ENCODE data around the gene SAMD3.

SAMD3 gene

DNA sequence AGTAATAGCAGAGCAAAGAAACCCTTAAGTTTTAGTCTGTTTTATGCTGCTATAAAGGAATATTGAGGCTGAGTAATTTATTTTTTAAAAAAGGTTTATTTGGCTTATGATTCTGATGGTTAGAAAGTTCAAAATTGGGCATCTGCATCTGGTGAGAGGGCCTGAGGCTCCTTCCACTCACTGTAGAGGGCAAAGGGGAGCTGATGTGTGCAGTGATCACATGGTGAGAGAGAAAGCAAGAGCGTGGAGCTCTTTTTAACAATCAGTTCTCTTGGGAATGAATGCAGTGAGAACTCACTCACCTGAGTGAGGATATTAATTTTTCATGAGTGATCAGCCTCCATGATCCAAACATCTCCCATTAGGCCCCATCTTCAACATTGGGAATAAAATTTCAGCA, 36.4 kb upstream of the SAMD3 start:
- no peak overlapping the region for H3K4me3 ChIP-seq (ENCODE audit: low read depth, low read length)
- TF ChIP-seq, protein P1, sequence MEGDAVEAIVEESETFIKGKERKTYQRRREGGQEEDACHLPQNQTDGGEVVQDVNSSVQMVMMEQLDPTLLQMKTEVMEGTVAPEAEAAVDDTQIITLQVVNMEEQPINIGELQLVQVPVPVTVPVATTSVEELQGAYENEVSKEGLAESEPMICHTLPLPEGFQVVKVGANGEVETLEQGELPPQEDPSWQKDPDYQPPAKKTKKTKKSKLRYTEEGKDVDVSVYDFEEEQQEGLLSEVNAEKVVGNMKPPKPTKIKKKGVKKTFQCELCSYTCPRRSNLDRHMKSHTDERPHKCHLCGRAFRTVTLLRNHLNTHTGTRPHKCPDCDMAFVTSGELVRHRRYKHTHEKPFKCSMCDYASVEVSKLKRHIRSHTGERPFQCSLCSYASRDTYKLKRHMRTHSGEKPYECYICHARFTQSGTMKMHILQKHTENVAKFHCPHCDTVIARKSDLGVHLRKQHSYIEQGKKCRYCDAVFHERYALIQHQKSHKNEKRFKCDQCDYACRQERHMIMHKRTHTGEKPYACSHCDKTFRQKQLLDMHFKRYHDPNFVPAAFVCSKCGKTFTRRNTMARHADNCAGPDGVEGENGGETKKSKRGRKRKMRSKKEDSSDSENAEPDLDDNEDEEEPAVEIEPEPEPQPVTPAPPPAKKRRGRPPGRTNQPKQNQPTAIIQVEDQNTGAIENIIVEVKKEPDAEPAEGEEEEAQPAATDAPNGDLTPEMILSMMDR (IDR thresholded peaks at IDR 0.05; ENCODE audit: low read depth, low read length): no peak
- no peak for DNase-seq (ENCODE audit: low read depth, low spot score)
- in situ Hi-C loops (cut with HindIII; ENCODE audit: low sequenced_read_pairs): no loop called here

DNA sequence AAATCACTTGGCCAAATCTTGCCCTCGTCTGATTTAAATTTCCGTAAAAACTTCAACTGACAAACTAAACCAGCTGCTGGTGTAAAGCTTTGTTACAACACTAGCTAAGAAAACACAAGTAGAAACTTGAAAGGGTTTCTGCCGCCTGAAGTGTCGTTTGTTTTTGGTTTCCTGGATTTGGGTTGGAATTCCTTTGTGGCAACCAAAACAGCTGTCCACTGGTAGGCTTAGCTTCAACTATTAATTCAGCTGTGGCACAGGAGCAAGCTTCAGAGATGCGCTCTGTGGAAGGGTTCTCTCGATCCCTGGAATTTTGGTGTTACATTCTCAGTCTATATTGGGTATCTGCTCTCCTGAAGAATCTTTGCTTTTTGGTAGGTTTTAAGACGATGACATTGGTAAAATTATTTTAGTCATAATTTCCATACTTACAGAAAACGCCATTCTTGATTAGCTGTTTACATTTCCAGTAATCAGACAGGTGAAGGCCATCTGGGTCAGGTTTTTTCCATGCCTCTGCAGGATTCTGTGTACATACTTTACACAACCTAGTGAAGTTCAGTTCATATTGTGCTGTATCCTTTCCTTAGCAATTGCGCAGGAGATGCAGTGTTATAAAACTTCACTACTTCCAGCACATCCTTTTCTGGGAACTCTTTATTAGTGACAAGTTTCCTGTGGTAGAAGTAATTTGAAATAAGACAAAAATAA, 29.9 kb upstream of the SAMD3 start:
- no peak overlapping the region for H3K4me3 ChIP-seq (ENCODE audit: low read depth, low read length)
- in situ Hi-C loops (cut with HindIII; ENCODE audit: low sequenced_read_pairs): no loop called here
- DNase-seq (ENCODE audit: low read depth, low spot score): peak; percentile 5
- TF ChIP-seq, protein P1 (IDR thresholded peaks at IDR 0.05; ENCODE audit: low read depth, low read length): no peak

DNA sequence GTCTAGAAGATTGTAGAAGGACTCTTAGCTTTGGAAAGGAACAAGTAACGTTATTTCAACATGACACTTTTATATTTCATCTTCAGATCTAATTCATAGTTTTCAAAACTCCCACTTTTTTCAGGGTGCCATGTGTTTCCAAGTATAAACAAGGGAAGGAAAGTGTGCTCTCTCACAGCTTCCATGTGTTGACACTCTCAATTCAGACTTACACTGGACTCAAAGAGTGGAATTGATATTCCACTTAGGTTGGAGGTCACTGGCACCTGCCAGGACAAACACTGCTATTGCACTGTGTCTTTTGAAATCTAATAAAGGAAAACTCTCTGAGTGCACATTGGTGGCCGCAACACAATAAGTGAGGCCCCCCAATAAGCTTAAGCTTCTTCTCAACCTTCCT, 22.5 kb upstream of the SAMD3 start:
- TF ChIP-seq, protein P1 (IDR thresholded peaks at IDR 0.05; ENCODE audit: low read depth, low read length): no peak
- in situ Hi-C loops (cut with HindIII; ENCODE audit: low sequenced_read_pairs): no loop called here
- H3K4me3 ChIP-seq (ENCODE audit: low read depth, low read length): no peak overlapping the region
- DNase-seq (ENCODE audit: low read depth, low spot score): no peak

DNA sequence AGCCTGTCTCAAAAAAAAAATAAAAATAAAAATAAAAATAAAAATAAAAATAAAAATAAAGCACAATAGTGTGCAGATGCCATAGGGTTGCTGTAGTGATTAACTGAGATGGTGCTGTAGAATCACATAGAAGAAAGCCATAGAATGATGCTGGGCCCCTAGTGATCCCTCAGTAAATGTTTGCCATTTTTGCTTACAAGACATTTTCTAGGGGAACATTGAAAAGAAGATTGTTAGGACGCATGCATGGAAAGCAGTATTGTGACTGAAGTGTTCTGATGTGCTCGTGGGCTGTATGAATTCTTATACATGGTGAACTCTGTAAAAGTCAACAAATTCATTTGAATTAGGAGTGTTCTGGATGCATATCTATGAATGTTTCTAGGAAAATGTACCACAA, 22.0 kb upstream of the SAMD3 start:
- in situ Hi-C loops (cut with HindIII; ENCODE audit: low sequenced_read_pairs): no loop called here
- TF ChIP-seq, protein P1 (IDR thresholded peaks at IDR 0.05; ENCODE audit: low read depth, low read length): no peak
- H3K4me3 ChIP-seq (ENCODE audit: low read depth, low read length): no peak overlapping the region

DNA sequence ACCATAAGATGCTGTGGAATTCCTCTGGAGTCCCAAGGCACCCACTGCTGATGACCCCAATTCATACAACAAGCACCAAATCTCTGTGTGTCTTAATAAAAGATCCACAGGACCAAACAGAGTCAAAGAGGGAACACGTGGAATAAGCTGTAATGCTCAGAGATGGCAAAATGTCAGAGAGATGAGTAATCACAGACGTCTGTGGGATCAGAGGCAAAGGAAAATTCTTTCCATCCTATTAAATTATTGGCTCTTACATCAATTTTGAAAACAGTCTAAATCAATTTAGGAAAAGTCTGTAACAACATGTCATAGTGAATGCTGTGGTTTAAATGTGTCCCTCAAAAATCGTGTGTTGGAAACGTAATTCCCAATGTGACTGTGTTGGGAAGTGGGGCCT, 17.5 kb upstream of the SAMD3 start:
- peak; percentile 69 for DNase-seq (ENCODE audit: low read depth, low spot score)
- in situ Hi-C loops (cut with HindIII; ENCODE audit: low sequenced_read_pairs): no loop called here
- TF ChIP-seq, protein P1 (IDR thresholded peaks at IDR 0.05; ENCODE audit: low read depth, low read length): no peak
- no peak overlapping the region for H3K4me3 ChIP-seq (ENCODE audit: low read depth, low read length)

More for the DNA sequence above, 22.0 kb upstream of the SAMD3 start:
- no peak for DNase-seq (ENCODE audit: low read depth, low spot score)

DNA sequence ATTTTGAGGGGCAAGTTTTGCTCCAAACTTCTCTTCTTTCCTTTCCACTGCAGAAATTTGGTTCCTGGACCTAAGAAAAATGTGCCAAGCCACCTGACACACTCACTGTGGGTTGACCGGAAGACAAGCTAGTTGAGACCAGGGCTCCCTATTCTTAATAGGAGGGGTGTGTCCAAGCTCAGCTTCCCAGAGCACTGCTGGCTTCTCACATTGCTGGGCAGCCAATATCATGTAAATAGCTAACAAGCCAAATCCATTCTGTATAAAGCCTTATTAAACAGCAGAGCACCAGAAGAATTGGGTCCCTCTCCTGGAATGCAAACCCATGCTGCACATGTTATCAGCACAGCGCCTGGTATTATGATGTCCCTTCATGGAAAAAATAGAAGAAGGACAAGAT, 17.0 kb upstream of the SAMD3 start:
- TF ChIP-seq, protein P1 (IDR thresholded peaks at IDR 0.05; ENCODE audit: low read depth, low read length): no peak
- DNase-seq (ENCODE audit: low read depth, low spot score): peak; percentile 10
- in situ Hi-C loops (cut with HindIII; ENCODE audit: low sequenced_read_pairs): no loop called here
- H3K4me3 ChIP-seq (ENCODE audit: low read depth, low read length): no peak overlapping the region
